Thyroid gland (tissue), 4 donors: Measurements from ENCODE around the gene CACHD1.

Experiments used
- POLR2A ChIP-seq, 2 donors: fragments of 450-650 bp; IDR thresholded peaks; one replicate each; pipeline ENCODE4 v1.6.1; 2017; ENCODE audit warnings: antibody characterized with exemption in 2 of 2, mild to moderate bottlenecking in 2 of 2, moderate library complexity in 1 of 2
- TF ChIP-seq, protein P1 (sequence below), 6 experiments: fragments of 200-600 bp in 3 of 6; fragments of 450-650 bp in 3 of 6; sonication (generic) in 3 of 6; IDR thresholded peaks; one replicate each; pipeline ENCODE4 v1.5.1; 2016 to 2019; ENCODE audit warnings: antibody characterized with exemption in 6 of 6, mild to moderate bottlenecking in 2 of 6, inconsistent platforms in 1 of 6, moderate library complexity in 1 of 6

DNA sequence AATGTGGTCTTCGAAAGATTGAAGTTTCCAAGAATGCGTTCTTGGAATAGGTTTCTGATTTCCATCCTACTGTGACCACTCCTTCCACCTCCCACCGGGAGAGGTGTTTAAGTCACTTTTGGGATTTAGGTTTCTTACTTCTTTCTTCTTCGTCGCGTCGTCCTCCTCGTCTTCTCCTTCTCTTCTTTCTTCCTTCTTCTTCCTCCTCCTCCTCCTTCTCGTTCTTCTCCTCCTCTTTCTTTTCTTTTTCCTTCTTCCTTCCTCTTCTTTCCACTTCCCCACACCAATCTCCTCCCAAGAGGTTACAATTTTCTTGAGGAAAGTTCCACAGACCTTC lies 2.1 kb downstream of the CACHD1 start:
- TF ChIP-seq, protein P1, sequence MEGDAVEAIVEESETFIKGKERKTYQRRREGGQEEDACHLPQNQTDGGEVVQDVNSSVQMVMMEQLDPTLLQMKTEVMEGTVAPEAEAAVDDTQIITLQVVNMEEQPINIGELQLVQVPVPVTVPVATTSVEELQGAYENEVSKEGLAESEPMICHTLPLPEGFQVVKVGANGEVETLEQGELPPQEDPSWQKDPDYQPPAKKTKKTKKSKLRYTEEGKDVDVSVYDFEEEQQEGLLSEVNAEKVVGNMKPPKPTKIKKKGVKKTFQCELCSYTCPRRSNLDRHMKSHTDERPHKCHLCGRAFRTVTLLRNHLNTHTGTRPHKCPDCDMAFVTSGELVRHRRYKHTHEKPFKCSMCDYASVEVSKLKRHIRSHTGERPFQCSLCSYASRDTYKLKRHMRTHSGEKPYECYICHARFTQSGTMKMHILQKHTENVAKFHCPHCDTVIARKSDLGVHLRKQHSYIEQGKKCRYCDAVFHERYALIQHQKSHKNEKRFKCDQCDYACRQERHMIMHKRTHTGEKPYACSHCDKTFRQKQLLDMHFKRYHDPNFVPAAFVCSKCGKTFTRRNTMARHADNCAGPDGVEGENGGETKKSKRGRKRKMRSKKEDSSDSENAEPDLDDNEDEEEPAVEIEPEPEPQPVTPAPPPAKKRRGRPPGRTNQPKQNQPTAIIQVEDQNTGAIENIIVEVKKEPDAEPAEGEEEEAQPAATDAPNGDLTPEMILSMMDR (IDR thresholded peaks at IDR 0.05), result no peak
- no peak for TF ChIP-seq POLR2A (IDR thresholded peaks at IDR 0.05)
